GM19239 (cell line): ENCODE results near the gene SETSIP.
"Not testable (repeated sequence)": the region's sequence is repeated elsewhere in the genome, so short reads cannot be mapped to it uniquely, and the experiment has no call there.

Source experiments
- DNase-seq: peaks from one replicate; pipeline ENCODE4 v3.0.0; 2011; ENCODE audit warnings: low spot score; ENCODE audit not compliant: insufficient read length
- FAIRE-seq: peaks from 2 replicates; lab custom pipeline; 2011; peaks lifted over from hg19 to GRCh38; lab: Jason Lieb, UNC

Gene SETSIP

GRCh38 chr1:92075311-92075710 is at the start of gene SETSIP:
Gene SETSIP (minus strand): TSS chr1:92075411. CDS start chr1:92075411, 0 bp downstream.
- DNase-seq (no peak), FAIRE-seq (no peak)

- FAIRE-seq (no peak), DNase-seq (no peak)
Measured at GRCh38 chr1:92123868-92124267, 48.7 kb upstream of the SETSIP start.

GRCh38 chr1:92118826-92119225 is 43.6 kb upstream of the SETSIP start:
- DNase-seq (no peak), FAIRE-seq (no peak)

GRCh38 chr1:92117526-92117925 is 42.3 kb upstream of the SETSIP start:
- no peak for FAIRE-seq
- no peak for DNase-seq

GRCh38 chr1:92108631-92109030 is 33.4 kb upstream of the SETSIP start:
- FAIRE-seq, result no peak
- no peak for DNase-seq

- DNase-seq (no peak), FAIRE-seq (no peak)
Measured at GRCh38 chr1:92105546-92106081, 30.4 kb upstream of the SETSIP start.

GRCh38 chr1:92096317-92096716 is 21.1 kb upstream of the SETSIP start:
- no peak for FAIRE-seq

GRCh38 chr1:92095874-92096273 is 20.7 kb upstream of the SETSIP start:
- DNase-seq, result no peak
- no peak for FAIRE-seq

More at GRCh38 chr1:92096317-92096716, 21.1 kb upstream of the SETSIP start:
- DNase-seq, result no peak

- FAIRE-seq (no peak), DNase-seq (no peak)
Measured at GRCh38 chr1:92094595-92094994, 19.4 kb upstream of the SETSIP start.

- DNase-seq (no peak), FAIRE-seq (no peak)
Measured at GRCh38 chr1:92094090-92094489, 18.9 kb upstream of the SETSIP start.

- FAIRE-seq, result no peak
- DNase-seq, result no peak
Measured at GRCh38 chr1:92091625-92092024, 16.4 kb upstream of the SETSIP start.

- DNase-seq (no peak), FAIRE-seq (no peak)
Measured at GRCh38 chr1:92087542-92087941, 12.3 kb upstream of the SETSIP start.

GRCh38 chr1:92085727-92086126 is 10.5 kb upstream of the SETSIP start:
- no peak for FAIRE-seq

GRCh38 chr1:92084651-92085050 is 9.4 kb upstream of the SETSIP start:
- FAIRE-seq (no peak), DNase-seq (no peak)

More at GRCh38 chr1:92085727-92086126, 10.5 kb upstream of the SETSIP start:
- no peak for DNase-seq

GRCh38 chr1:92081031-92081430 is 5.8 kb upstream of the SETSIP start:
- DNase-seq, result no peak
- FAIRE-seq, result no peak

GRCh38 chr1:92080128-92080985 is 5.1 kb upstream of the SETSIP start, which contains the start of gene BTBD8:
Gene BTBD8 (plus strand): TSS chr1:92080345. CDS start chr1:92080572, 227 bp downstream.
- FAIRE-seq, result peak; percentile 84

GRCh38 chr1:92079441-92079840 is 4.2 kb upstream of the SETSIP start:
- FAIRE-seq, result no peak
- no peak for DNase-seq

More at GRCh38 chr1:92080128-92080985, 5.1 kb upstream of the SETSIP start, which contains the start of gene BTBD8:
- peak; percentile 54 for DNase-seq

- DNase-seq, FAIRE-seq: not testable (repeated sequence)
Measured at GRCh38 chr1:92078077-92078476, 2.9 kb upstream of the SETSIP start.

GRCh38 chr1:92076363-92076762 is 1.2 kb upstream of the SETSIP start:
- FAIRE-seq, result no peak

GRCh38 chr1:92074446-92074845 is 765 bp downstream of the SETSIP start:
- FAIRE-seq, DNase-seq: not testable (repeated sequence)

More at GRCh38 chr1:92076363-92076762, 1.2 kb upstream of the SETSIP start:
- no peak for DNase-seq

- FAIRE-seq (no peak), DNase-seq (no peak)
Measured at GRCh38 chr1:92070892-92071291, 4.3 kb downstream of the SETSIP start.
